ENCODE measurements around the gene KCP.

KCP gene

GRCh38 chr7:128827248-128827958 lies 83.1 kb downstream of the KCP start:
- H3K9ac ChIP-seq (ENCODE audit: low read length): no peak overlapping the region
- no peaks in the 10 kb centered on the region for H3K36me3 ChIP-seq (replicated peaks; ENCODE audit: insufficient read depth, low read length)
- TF ChIP-seq EZH2phosphoT487 (IDR thresholded peaks at IDR 0.05; ENCODE audit: low read length) (no peak), EZH2 (optimal IDR thresholded peaks at IDR 0.05; ENCODE audit: low read depth, low read length) (no peak)
- TF ChIP-seq, protein P1, sequence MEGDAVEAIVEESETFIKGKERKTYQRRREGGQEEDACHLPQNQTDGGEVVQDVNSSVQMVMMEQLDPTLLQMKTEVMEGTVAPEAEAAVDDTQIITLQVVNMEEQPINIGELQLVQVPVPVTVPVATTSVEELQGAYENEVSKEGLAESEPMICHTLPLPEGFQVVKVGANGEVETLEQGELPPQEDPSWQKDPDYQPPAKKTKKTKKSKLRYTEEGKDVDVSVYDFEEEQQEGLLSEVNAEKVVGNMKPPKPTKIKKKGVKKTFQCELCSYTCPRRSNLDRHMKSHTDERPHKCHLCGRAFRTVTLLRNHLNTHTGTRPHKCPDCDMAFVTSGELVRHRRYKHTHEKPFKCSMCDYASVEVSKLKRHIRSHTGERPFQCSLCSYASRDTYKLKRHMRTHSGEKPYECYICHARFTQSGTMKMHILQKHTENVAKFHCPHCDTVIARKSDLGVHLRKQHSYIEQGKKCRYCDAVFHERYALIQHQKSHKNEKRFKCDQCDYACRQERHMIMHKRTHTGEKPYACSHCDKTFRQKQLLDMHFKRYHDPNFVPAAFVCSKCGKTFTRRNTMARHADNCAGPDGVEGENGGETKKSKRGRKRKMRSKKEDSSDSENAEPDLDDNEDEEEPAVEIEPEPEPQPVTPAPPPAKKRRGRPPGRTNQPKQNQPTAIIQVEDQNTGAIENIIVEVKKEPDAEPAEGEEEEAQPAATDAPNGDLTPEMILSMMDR (IDR thresholded peaks at IDR 0.05; ENCODE audit: low read length): no peak
- H3K79me2 ChIP-seq (ENCODE audit: low read length): no peaks in the 10 kb centered on the region
- H3K27ac ChIP-seq (ENCODE audit: low read length): no peak overlapping the region
- DNase-seq: no peak
- no peak overlapping the region for H3K4me2 ChIP-seq (ENCODE audit: low read depth, low read length)
- H3K9me3 ChIP-seq (replicated peaks; ENCODE audit: insufficient read depth, low read length): no peaks in the 10 kb centered on the region
- no peak overlapping the region for H2AFZ ChIP-seq (ENCODE audit: low read length)
- peaks cover 26% of the 10 kb centered on the region for H3K27me3 ChIP-seq (replicated peaks; ENCODE audit: insufficient read depth, low read length)
- no peaks in the 10 kb centered on the region for H4K20me1 ChIP-seq (ENCODE audit: insufficient read depth, low read length)
- no peaks in the 10 kb centered on the region for H3F3A ChIP-seq (ENCODE audit: insufficient read depth, low read length)
- H3K4me1 ChIP-seq (ENCODE audit: low read length): no peaks in the 10 kb centered on the region; the same call in 1 of the 2 replicates
- no peak overlapping the region for H3K4me3 ChIP-seq (ENCODE audit: low read length)
- no peaks in the 10 kb centered on the region for H3K9me2 ChIP-seq (replicated peaks; ENCODE audit: insufficient read depth, low read length)

DNA sequence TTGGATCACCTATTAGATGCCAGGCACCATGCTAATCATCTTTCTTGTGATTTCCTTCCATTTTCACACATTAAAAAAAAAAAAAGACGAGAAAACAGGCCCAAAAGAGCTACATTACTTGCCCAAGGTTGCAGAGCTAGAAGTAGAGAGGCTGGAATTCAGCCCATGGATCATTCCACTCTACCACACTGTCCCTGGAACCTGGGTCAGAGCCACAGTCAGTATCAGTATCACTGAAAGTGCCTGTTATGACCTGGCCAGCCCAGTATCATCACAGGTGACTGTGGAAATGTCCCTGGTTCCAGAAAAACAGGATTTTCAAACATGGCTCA lies 83.6 kb downstream of the KCP start:
- no peak for DNase-seq
- H4K20me1 ChIP-seq (ENCODE audit: insufficient read depth, low read length): no peaks in the 10 kb centered on the region
- no peak overlapping the region for H3K4me3 ChIP-seq (ENCODE audit: low read length)
- no peaks in the 10 kb centered on the region for H3K9me2 ChIP-seq (replicated peaks; ENCODE audit: insufficient read depth, low read length)
- H3K36me3 ChIP-seq (replicated peaks; ENCODE audit: insufficient read depth, low read length): no peaks in the 10 kb centered on the region
- H3K4me2 ChIP-seq (ENCODE audit: low read depth, low read length): no peak overlapping the region
- no peaks in the 10 kb centered on the region for H3F3A ChIP-seq (ENCODE audit: insufficient read depth, low read length)
- H3K9ac ChIP-seq (ENCODE audit: low read length): no peak overlapping the region
- H3K79me2 ChIP-seq (ENCODE audit: low read length): no peaks in the 10 kb centered on the region
- H3K4me1 ChIP-seq (ENCODE audit: low read length): no peaks in the 10 kb centered on the region; the same call in 1 of the 2 replicates
- H3K27ac ChIP-seq (ENCODE audit: low read length): no peak overlapping the region
- TF ChIP-seq, protein P1 (IDR thresholded peaks at IDR 0.05; ENCODE audit: low read length): no peak
- TF ChIP-seq EZH2 (optimal IDR thresholded peaks at IDR 0.05; ENCODE audit: low read depth, low read length) (no peak), EZH2phosphoT487 (IDR thresholded peaks at IDR 0.05; ENCODE audit: low read length) (no peak)
- no peaks in the 10 kb centered on the region for H3K9me3 ChIP-seq (replicated peaks; ENCODE audit: insufficient read depth, low read length)
- no peak overlapping the region for H2AFZ ChIP-seq (ENCODE audit: low read length)
- peaks cover 24% of the 10 kb centered on the region for H3K27me3 ChIP-seq (replicated peaks; ENCODE audit: insufficient read depth, low read length)

Data from MM.1S (cell line).